Loucy (cell line): Measurements from ENCODE around the gene MYO18B.

Experiments used
- CTCF ChIP-seq: fragments of 200-600 bp; sonication (generic); conservative IDR thresholded peaks from 2 replicates; pipeline ENCODE4 v1.5.1; 2014; ENCODE audit warnings: mild to moderate bottlenecking, antibody characterized with exemption, low read length
- EZH2phosphoT487 ChIP-seq: fragments of 200-600 bp; IDR thresholded peaks from 2 replicates; pipeline ENCODE4 v1.6.1; 2018; ENCODE audit warnings: antibody characterized with exemption, mild to moderate bottlenecking, moderate library complexity, borderline replicate concordance

- TF ChIP-seq CTCF: no peak
- no peak for TF ChIP-seq EZH2phosphoT487
Measured at GRCh38 chr22:25908212-25908611, 166.2 kb downstream of the MYO18B start.
